Mononuclear cell (primary cell): ENCODE results near the gene PDCD7. TPM values are rescaled to one million over a fixed set of nuclear protein-coding genes. Genes with fewer than 3 reads are reported as not detected.
"Not testable (repeated sequence)": the region's sequence is repeated elsewhere in the genome, so short reads cannot be mapped to it uniquely, and the experiment has no call there.

Experiments used
- H3K27me3 ChIP-seq: 2 replicates; pipeline ENCODE4 v1.6.0; 2011; ENCODE audit warnings: low read length, control low read depth; ENCODE audit not compliant: insufficient read depth
- H3K4me1 ChIP-seq: 2 replicates; pipeline ENCODE4 v1.5.1; 2011; ENCODE audit warnings: mild to moderate bottlenecking, low read length, control low read depth; ENCODE audit not compliant: insufficient read depth
- H3K4me3 ChIP-seq: 2 replicates; pipeline ENCODE4 v1.5.1; 2011; ENCODE audit warnings: mild to moderate bottlenecking, low read length, moderate library complexity
- H3K9me3 ChIP-seq: 2 replicates; pipeline ENCODE4 v1.5.1; 2011; ENCODE audit warnings: low read depth, mild to moderate bottlenecking, control low read depth, low read length
- total RNA-seq: library from RNA; depleted of rRNA; stranded (reverse); fragments of >200 nt; gene quantifications from one replicate; pipeline ENCODE4 v1.2.3, GENCODE V29; 2012

PDCD7 gene, protein sequence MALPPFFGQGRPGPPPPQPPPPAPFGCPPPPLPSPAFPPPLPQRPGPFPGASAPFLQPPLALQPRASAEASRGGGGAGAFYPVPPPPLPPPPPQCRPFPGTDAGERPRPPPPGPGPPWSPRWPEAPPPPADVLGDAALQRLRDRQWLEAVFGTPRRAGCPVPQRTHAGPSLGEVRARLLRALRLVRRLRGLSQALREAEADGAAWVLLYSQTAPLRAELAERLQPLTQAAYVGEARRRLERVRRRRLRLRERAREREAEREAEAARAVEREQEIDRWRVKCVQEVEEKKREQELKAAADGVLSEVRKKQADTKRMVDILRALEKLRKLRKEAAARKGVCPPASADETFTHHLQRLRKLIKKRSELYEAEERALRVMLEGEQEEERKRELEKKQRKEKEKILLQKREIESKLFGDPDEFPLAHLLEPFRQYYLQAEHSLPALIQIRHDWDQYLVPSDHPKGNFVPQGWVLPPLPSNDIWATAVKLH
- total RNA-seq, result 11.5 TPM

DNA sequence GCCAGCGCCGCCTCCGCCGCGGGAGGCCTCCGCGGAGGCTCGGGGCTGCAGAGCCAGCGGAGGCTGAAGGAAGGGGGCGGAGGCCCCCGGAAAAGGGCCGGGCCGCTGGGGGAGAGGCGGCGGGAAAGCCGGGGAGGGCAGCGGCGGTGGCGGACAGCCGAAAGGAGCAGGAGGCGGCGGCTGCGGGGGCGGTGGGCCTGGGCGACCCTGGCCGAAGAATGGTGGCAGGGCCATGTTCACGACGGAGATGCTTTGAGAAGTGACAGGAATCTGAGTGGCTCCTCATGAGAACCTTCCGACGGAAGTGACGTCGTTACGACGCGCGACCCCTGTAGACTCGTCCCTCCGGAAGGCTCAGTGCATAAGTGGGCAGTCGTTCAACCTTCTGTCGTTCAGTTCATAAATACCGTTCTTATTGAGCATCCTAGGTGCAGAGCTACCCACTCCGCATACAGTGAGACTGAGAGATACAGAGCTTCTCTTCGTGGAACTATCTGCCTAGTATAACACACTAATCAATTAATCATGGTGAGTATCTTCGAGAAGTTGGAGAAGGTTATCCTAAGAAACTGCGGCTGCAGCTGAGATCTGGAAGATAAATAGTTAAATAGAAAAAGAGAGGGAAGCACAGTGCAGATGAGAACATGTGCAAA is at the start of gene PDCD7:
Gene PDCD7 (minus strand): TSS at position 261 of the 653 bp plus-strand sequence. CDS start 27 bp downstream, at position 234.
- no peaks in the 10 kb centered on the region for H3K9me3 ChIP-seq
- peak within 1 kb of the TSS; percentile 71 for H3K4me3 ChIP-seq
- H3K4me1 ChIP-seq, result peaks cover 26% of the 10 kb centered on the region
- H3K27me3 ChIP-seq, result no peaks in the 10 kb centered on the region

- no peaks in the 10 kb centered on the region for H3K27me3 ChIP-seq
- no peak overlapping the region for H3K4me3 ChIP-seq
- no peaks in the 10 kb centered on the region for H3K9me3 ChIP-seq
- peaks cover 28% of the 10 kb centered on the region for H3K4me1 ChIP-seq
Observed at GRCh38 chr15:65182538-65182937, 48.9 kb upstream of the PDCD7 start.

GRCh38 chr15:65181582-65182353 is 48.2 kb upstream of the PDCD7 start:
- H3K27me3 ChIP-seq, H3K4me3 ChIP-seq, H3K9me3 ChIP-seq: not testable (repeated sequence)
- H3K4me1 ChIP-seq, result peaks cover 28% of the 10 kb centered on the region

DNA sequence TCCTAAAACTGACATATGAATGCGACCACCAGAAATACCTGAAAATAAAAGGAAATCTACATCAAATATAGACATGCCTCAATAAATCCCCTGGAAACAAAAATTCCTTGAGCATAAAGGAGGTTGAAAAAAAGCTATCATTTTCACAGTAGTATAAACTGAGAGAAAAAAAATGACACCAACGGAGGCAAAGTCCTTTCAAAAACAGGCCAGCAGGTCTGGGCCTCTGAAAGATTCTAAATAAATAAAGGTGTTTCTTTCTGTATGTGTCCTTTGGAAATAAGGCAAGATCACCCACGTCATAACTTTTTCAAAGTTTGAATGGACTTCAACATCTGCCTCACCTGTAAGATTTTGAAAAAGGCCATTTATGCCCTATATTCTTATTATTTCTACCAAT is 46.6 kb upstream of the PDCD7 start:
- Histone ChIP-seq H3K4me3 (no peak overlapping the region), H3K9me3 (no peaks in the 10 kb centered on the region), H3K4me1 (peaks cover 23% of the 10 kb centered on the region), H3K27me3 (no peaks in the 10 kb centered on the region)

DNA sequence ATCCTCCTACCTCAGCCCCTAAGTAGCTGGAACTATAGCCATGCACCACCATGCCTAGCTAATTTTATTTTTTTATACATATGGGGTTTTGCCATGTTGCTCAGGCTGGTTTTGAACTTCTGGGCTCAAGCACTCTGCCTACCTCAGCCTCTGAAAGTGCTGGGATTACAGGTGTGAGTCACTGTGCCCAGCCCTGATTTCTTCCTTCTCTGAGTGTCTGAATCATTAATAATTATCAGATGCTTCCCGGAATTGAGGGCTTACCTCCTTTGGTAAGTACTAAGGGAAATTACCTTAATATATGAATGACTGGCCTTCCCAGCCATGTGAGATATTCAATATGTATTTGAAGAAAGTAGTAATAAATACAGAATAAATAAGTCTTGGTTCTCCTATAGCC is 44.3 kb upstream of the PDCD7 start:
- Histone ChIP-seq H3K4me3 (no peak overlapping the region), H3K4me1 (peaks cover 11% of the 10 kb centered on the region), H3K27me3 (no peaks in the 10 kb centered on the region), H3K9me3 (no peaks in the 10 kb centered on the region)

DNA sequence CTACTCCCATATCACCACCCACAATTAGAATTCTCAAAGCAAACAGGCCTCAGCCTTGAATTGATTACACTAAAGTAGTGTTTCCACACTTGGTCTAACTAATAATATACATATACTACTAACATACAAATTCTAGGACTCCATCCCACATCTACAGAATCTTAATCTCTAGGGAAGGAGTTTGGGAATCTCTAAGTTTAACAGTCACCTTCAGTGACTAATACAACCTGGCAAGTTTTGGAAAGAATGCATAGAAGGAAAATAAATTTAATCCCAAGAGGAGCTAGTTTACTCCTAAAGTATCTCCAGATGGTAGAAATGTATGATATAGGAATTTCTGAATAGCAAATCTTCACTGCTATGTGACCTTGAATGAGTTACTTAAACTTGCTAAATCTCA is 42.4 kb upstream of the PDCD7 start:
- H3K4me3 ChIP-seq, result no peak overlapping the region
- H3K4me1 ChIP-seq, result peaks cover 1% of the 10 kb centered on the region
- no peaks in the 10 kb centered on the region for H3K27me3 ChIP-seq

GRCh38 chr15:65175511-65175910 is 41.9 kb upstream of the PDCD7 start:
- no peaks in the 10 kb centered on the region for H3K4me1 ChIP-seq
- H3K27me3 ChIP-seq, result no peaks in the 10 kb centered on the region
- no peaks in the 10 kb centered on the region for H3K9me3 ChIP-seq
- no peak overlapping the region for H3K4me3 ChIP-seq

More for the DNA sequence above, 42.4 kb upstream of the PDCD7 start:
- no peaks in the 10 kb centered on the region for H3K9me3 ChIP-seq

DNA sequence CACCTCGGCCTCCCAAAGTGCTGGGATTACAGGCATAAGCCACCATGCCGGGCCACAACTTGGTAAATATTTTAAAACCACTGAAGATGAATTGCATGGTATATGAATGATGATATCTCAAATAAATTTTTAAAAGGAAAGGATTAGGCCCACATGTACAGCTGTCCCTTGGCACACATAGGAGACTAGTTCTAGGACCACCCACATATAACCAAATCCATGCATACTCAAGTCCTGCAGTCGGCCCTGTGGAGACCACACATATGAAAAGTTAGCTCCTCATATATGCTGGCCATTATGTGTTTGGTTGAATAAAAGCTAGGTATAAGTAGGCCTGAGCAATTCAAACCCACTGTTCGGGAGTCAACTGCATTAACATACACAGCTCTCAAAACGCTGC is 40.9 kb upstream of the PDCD7 start:
- no peaks in the 10 kb centered on the region for H3K27me3 ChIP-seq
- H3K4me1 ChIP-seq, result no peaks in the 10 kb centered on the region
- no peak overlapping the region for H3K4me3 ChIP-seq
- H3K9me3 ChIP-seq, result no peaks in the 10 kb centered on the region

- no peaks in the 10 kb centered on the region for H3K4me1 ChIP-seq
- no peaks in the 10 kb centered on the region for H3K9me3 ChIP-seq
- H3K27me3 ChIP-seq, result no peaks in the 10 kb centered on the region
- no peak overlapping the region for H3K4me3 ChIP-seq
Observed at GRCh38 chr15:65172531-65172930, 38.9 kb upstream of the PDCD7 start.

- Histone ChIP-seq H3K4me3 (no peak overlapping the region), H3K9me3 (no peaks in the 10 kb centered on the region), H3K4me1 (no peaks in the 10 kb centered on the region), H3K27me3 (no peaks in the 10 kb centered on the region)
Observed at GRCh38 chr15:65171428-65171827, 37.8 kb upstream of the PDCD7 start.

- H3K9me3 ChIP-seq, result no peaks in the 10 kb centered on the region
- H3K4me3 ChIP-seq, result no peak overlapping the region
- no peaks in the 10 kb centered on the region for H3K27me3 ChIP-seq
- no peaks in the 10 kb centered on the region for H3K4me1 ChIP-seq
Observed at GRCh38 chr15:65165875-65166274, 32.3 kb upstream of the PDCD7 start.

DNA sequence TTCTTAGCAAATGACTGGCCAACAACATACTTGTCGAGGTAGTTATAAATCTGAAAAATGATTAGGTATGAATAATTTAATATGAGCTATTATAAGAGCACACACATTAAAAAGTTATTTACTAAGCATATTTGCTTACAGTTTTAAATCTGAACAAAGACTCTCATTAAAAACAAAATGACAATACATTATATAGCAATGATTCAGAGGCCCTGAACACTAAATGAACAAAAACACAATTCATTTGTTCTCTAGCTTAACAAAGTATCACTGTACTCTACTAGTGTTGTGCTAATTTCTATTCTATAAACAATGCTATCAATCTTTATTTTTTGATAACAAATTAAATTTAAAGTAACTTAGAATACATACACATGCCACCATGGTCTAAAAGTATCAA is 30.5 kb upstream of the PDCD7 start:
- no peaks in the 10 kb centered on the region for H3K4me1 ChIP-seq
- H3K27me3 ChIP-seq, result no peaks in the 10 kb centered on the region

GRCh38 chr15:65163041-65163440 is 29.4 kb upstream of the PDCD7 start:
- H3K9me3 ChIP-seq, result no peaks in the 10 kb centered on the region
- H3K27me3 ChIP-seq, result no peaks in the 10 kb centered on the region
- H3K4me3 ChIP-seq, result no peak overlapping the region
- no peaks in the 10 kb centered on the region for H3K4me1 ChIP-seq

More for the DNA sequence above, 30.5 kb upstream of the PDCD7 start:
- Histone ChIP-seq H3K9me3 (no peaks in the 10 kb centered on the region), H3K4me3 (no peak overlapping the region)

DNA sequence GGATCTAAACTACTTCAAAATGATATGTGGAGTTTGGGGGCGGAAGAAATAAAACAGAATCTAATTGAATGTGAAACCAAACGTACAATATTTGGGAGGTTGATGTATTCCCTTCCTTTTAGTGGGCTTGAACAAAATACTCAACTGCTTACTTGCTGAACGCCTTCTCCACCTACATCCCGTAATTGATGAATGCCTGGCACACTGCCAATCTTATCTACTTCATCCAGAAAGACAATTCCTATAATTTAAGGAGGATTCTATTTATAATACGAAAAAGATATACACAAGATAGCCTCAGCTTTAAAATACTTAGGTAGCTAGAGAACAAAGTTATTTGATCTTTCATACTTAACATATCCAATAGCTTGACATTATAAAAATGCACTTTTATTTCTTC is 23.1 kb upstream of the PDCD7 start:
- Histone ChIP-seq H3K9me3 (no peaks in the 10 kb centered on the region), H3K4me3 (no peak overlapping the region), H3K4me1 (no peaks in the 10 kb centered on the region), H3K27me3 (no peaks in the 10 kb centered on the region)

DNA sequence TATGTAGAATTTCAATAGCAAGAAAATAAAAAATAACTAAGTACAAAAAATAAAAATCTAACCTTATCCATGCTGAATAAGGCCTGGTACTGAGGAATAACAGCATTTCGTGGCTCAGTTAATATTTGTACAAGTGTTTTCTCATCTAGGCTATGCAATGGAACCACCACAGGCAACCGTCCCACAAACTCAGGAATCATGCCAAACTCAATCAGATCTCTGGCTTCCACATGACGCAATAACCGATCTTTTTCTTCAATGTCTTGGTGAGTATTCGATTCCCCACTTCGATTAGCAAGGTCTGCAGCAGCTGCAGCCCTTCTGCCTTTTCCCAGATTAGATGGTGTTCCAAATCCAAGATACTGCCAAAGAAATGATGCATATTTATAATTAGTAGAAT is 21.1 kb upstream of the PDCD7 start:
- no peaks in the 10 kb centered on the region for H3K27me3 ChIP-seq

More for the DNA sequence above, 21.1 kb upstream of the PDCD7 start:
- no peaks in the 10 kb centered on the region for H3K4me1 ChIP-seq
- H3K9me3 ChIP-seq, result no peaks in the 10 kb centered on the region
- H3K4me3 ChIP-seq, result no peak overlapping the region
